Panc1 (cell line): ENCODE results near the gene ZBTB20. TPM values are rescaled to one million over a fixed set of nuclear protein-coding genes. Genes with fewer than 3 reads are reported as not detected.

Source experiments
- ATAC-seq: fragments of 200-7000 bp; cut with Tn5 transposase; 2 replicates; pipeline ENCODE4 v1.9.1; 2020; ENCODE audit warnings: mild to moderate bottlenecking, moderate library complexity
- BruUV-seq: library from RNA; stranded (reverse); fragments of 400-500 nt; replicated peaks from 2 replicates; lab custom pipeline; 2021; lab: Mats Ljungman, UMichigan
- CTCF ChIA-PET: fragments of 300-600 bp; sonication (Branson Sonifier 250); formaldehyde crosslinking; loops from one replicate; lab custom pipeline; 2022; ENCODE audit warnings: antibody characterized with exemption; lab: Charles Lee
- POLR2A ChIA-PET: fragments of 300-600 bp; sonication (Branson Sonifier 250); formaldehyde crosslinking; loops from one replicate; lab custom pipeline; 2022; ENCODE audit warnings: antibody characterized with exemption; lab: Charles Lee
- DNase-seq: peaks from one replicate; pipeline ENCODE4 v3.0.0-alpha.2; 2010; ENCODE audit warnings: low read depth, low spot score
- H3K27ac ChIP-seq: 2 replicates; pipeline ENCODE4 v1.5.1; 2011; ENCODE audit warnings: mild to moderate bottlenecking, low read length, inconsistent platforms
- H3K27me3 ChIP-seq: fragments of 200-500 bp; sonication (Bioruptor generic); 2 replicates; pipeline ENCODE4 v1.6.0; 2014; ENCODE audit warnings: low read length, inconsistent platforms; ENCODE audit not compliant: control insufficient read depth, insufficient read depth
- H3K36me3 ChIP-seq: fragments of 200-500 bp; sonication (Bioruptor generic); 2 replicates; pipeline ENCODE4 v1.5.1; 2014; ENCODE audit warnings: inconsistent platforms, mild to moderate bottlenecking, low read length, moderate library complexity; ENCODE audit not compliant: control insufficient read depth, insufficient read depth
- H3K4me1 ChIP-seq: 2 replicates; pipeline ENCODE4 v1.5.1; 2011; ENCODE audit warnings: inconsistent platforms, mild to moderate bottlenecking, low read length, moderate library complexity; ENCODE audit not compliant: control insufficient read depth, insufficient read depth
- H3K4me3 ChIP-seq, 2 experiments: 2 replicates each; pipeline ENCODE4 v1.5.1; 2011 to 2012; ENCODE audit warnings: low read depth in 2 of 2, low read length in 2 of 2, mild to moderate bottlenecking in 2 of 2, inconsistent platforms in 1 of 2, moderate library complexity in 1 of 2
- H3K9me3 ChIP-seq: fragments of 200-500 bp; sonication (Bioruptor generic); 2 replicates; pipeline ENCODE4 v1.5.1; 2014; ENCODE audit warnings: low read depth, mild to moderate bottlenecking, inconsistent platforms, low read length, moderate library complexity; ENCODE audit not compliant: control insufficient read depth, insufficient read depth
- POLR2AphosphoS5 ChIP-seq: IDR thresholded peaks from 2 replicates; pipeline ENCODE4 v1.6.1; 2012; ENCODE audit warnings: mild to moderate bottlenecking, low read depth, low read length, moderate library complexity
- REST ChIP-seq, 2 experiments: IDR thresholded peaks; 2 replicates each; pipeline ENCODE4 v1.6.1; 2011 to 2012; ENCODE audit warnings: low read depth in 2 of 2, control low read depth in 1 of 2, low read length in 1 of 2, mild to moderate bottlenecking in 1 of 2, moderate library complexity in 1 of 2; ENCODE audit not compliant: insufficient read depth in 1 of 2
- SIN3A ChIP-seq: IDR thresholded peaks from 2 replicates; pipeline ENCODE4 v1.6.1; 2012; ENCODE audit warnings: low read depth, mild to moderate bottlenecking, low read length, moderate library complexity, borderline replicate concordance; ENCODE audit not compliant: insufficient read depth
- TCF7L2 ChIP-seq: IDR thresholded peaks from 2 replicates; pipeline ENCODE4 v1.6.1; 2011; ENCODE audit warnings: mild to moderate bottlenecking, low read depth, low read length, inconsistent platforms
- in situ Hi-C: cut with HindIII; loops from 2 replicates; pipeline ENCODE4 v1.10.0; 2016; ENCODE audit warnings: low sequenced_read_pairs, low pct_unique_long_range_greater_than_20kb
- intact Hi-C: fragments of 100-400 bp; cut with micrococcal nuclease; formaldehyde crosslinking; loops from one replicate; pipeline ENCODE4 v1.10.0; 2022; ENCODE audit not compliant: unreplicated experiment
- total RNA-seq: library from RNA; stranded (reverse); gene quantifications from one replicate; pipeline ENCODE4 v1.2.1, GENCODE V29; 2021; ENCODE audit not compliant: unreplicated experiment
- TF ChIP-seq, protein P1 (sequence below): fragments of 450-650 bp; IDR thresholded peaks from 2 replicates; pipeline ENCODE4 v1.5.1; 2017; ENCODE audit warnings: mild to moderate bottlenecking

Gene ZBTB20
- total RNA-seq, 1 experiment from 2014 or later, result 4.1 TPM

DNA sequence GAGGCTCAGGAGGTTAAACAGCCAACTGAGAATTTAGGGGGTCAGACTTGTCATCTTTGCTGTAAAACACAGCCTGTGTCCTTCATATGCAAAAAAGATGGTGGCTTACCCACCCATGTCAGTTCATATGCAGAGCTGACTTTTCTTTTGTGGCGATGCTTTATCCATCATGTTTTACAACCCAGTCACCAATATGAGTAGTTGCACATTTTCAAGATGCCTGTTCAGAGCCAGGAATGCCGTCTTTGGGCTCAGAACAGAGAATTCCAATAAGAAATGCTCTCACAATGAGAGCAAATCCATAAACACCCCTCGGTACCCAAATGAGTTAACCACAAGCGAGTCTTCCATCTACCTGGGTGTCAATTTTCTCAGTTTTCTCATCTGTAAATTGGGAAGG lies 769.7 kb downstream of the ZBTB20 start:
- no peak for ATAC-seq
- no peaks in the 10 kb centered on the region for H3K4me1 ChIP-seq
- intact Hi-C loops, result no loop called here
- POLR2A ChIA-PET, result no interaction called here
- no peaks in the 10 kb centered on the region for H3K9me3 ChIP-seq
- no peaks in the 10 kb centered on the region for H3K27me3 ChIP-seq
- TF ChIP-seq, protein P1, sequence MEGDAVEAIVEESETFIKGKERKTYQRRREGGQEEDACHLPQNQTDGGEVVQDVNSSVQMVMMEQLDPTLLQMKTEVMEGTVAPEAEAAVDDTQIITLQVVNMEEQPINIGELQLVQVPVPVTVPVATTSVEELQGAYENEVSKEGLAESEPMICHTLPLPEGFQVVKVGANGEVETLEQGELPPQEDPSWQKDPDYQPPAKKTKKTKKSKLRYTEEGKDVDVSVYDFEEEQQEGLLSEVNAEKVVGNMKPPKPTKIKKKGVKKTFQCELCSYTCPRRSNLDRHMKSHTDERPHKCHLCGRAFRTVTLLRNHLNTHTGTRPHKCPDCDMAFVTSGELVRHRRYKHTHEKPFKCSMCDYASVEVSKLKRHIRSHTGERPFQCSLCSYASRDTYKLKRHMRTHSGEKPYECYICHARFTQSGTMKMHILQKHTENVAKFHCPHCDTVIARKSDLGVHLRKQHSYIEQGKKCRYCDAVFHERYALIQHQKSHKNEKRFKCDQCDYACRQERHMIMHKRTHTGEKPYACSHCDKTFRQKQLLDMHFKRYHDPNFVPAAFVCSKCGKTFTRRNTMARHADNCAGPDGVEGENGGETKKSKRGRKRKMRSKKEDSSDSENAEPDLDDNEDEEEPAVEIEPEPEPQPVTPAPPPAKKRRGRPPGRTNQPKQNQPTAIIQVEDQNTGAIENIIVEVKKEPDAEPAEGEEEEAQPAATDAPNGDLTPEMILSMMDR, result no peak
- H3K4me3 ChIP-seq, result no peak overlapping the region
- no peak for DNase-seq
- H3K36me3 ChIP-seq, result no peaks in the 10 kb centered on the region
- no TSS peak for BruUV-seq
- H3K27ac ChIP-seq, result no peak overlapping the region
- CTCF ChIA-PET, result no interaction called here
- in situ Hi-C loops, result no loop called here

DNA sequence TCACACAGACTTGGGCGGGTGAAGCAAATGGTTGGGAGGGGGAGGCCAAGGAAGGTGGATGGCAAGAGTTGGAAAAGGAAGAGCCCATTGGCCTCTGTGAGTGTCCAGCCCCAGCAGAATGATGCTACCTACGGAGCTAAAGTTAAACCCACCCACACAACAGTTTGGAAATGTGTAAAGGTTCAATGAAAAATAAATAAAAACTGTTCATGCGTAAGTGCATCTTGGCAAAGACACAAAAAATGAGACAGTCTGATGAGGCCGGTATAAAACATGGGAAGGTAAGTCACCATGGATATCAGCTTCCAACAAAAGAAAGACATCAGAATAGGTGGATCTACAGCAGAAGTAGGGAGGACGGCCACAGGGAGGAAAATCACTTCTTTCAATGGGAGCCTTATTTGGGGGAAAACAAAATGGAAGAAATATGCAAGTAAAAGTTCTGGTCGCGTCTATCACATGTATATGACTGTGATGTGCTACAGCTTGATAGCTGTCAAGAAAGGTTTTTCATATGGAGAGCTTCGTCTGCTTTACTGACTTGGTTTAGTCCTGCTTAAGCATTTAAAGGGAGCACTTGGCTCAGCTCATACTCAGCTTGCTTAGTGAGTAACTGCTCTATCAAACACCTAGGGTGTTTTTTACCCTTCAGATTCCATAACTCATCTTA lies 770.4 kb downstream of the ZBTB20 start:
- DNase-seq (no peak), ATAC-seq (no peak)
- in situ Hi-C loops, result no loop called here
- no peaks in the 10 kb centered on the region for H3K9me3 ChIP-seq
- intact Hi-C loops, result no loop called here
- no peaks in the 10 kb centered on the region for H3K36me3 ChIP-seq
- ChIA-PET CTCF (interaction anchor here (0.6 kb wide), 2 partner anchors 247 to 538 kb away, joined by 5 to 6 read pairs; partner anchors contain the start of gene GRAMD1C), POLR2A (no interaction called here)
- H3K27ac ChIP-seq, result no peak overlapping the region
- H3K4me3 ChIP-seq, result no peak overlapping the region
- no TSS peak for BruUV-seq
- TF ChIP-seq REST (IDR thresholded peaks at IDR 0.05; ENCODE audit: insufficient read depth in 1 of 2, low read depth in 2 of 2, low read length in 1 of 2) (no peak), POLR2AphosphoS5 (no peak), SIN3A (no peak), TCF7L2 (no peak)
- TF ChIP-seq, protein P1, result no peak
- H3K27me3 ChIP-seq, result no peaks in the 10 kb centered on the region
- no peaks in the 10 kb centered on the region for H3K4me1 ChIP-seq
